Activated CD4-positive, alpha-beta memory T cell treated with anti-CD3 and anti-CD28 coated beads, Interleukin-2, amount 10 ng/mL, durations not matched to agents 7 days and 5 days (primary cell): Measurements from ENCODE around the gene PSME4. TPM values are rescaled to one million over a fixed set of nuclear protein-coding genes. Genes with fewer than 3 reads are reported as not detected.
"Not testable (repeated sequence)": the region's sequence is repeated elsewhere in the genome, so short reads cannot be mapped to it uniquely, and the experiment has no call there.

Source experiments
- CTCF ChIA-PET: fragments of 350-600 bp; sonication (Branson Sonifier 250); formaldehyde crosslinking; loops from one replicate; lab custom pipeline; 2021; ENCODE audit warnings: antibody characterized with exemption, inconsistent platforms; lab: Charles Lee
- POLR2A ChIA-PET: fragments of 350-600 bp; sonication (Branson Sonifier 250); formaldehyde crosslinking; loops from one replicate; lab custom pipeline; 2021; ENCODE audit warnings: antibody characterized with exemption; lab: Charles Lee
- DNase-seq: peaks from one replicate; pipeline ENCODE4 v3.0.0-alpha.2; 2020
- H3K27ac Mint-ChIP-seq: one replicate; pipeline ENCODE4 v1.8.0; 2021; ENCODE audit warnings: mild to moderate bottlenecking, mixed read lengths
- H3K27me3 Mint-ChIP-seq: one replicate; pipeline ENCODE4 v1.8.0; 2021; ENCODE audit warnings: mixed read lengths
- H3K36me3 Mint-ChIP-seq: one replicate; pipeline ENCODE4 v1.8.0; 2021; ENCODE audit warnings: low read depth, mixed read lengths
- H3K4me1 Mint-ChIP-seq: one replicate; pipeline ENCODE4 v1.8.0; 2021; ENCODE audit warnings: mixed read lengths
- H3K4me3 Mint-ChIP-seq: one replicate; pipeline ENCODE4 v1.8.0; 2021; ENCODE audit warnings: mild to moderate bottlenecking, mixed read lengths
- H3K9me3 Mint-ChIP-seq: one replicate; pipeline ENCODE4 v1.8.0; 2021; ENCODE audit warnings: mixed read lengths
- total RNA-seq, 2 experiments: library from RNA; stranded (reverse); gene quantifications; one replicate each; pipeline ENCODE4 v1.2.3, GENCODE V29; 2021

Gene PSME4
- total RNA-seq, 2 experiments from 2014 or later = 47.4 to 47.8 TPM

- Mint-ChIP-seq H3K4me1 (peaks cover 4% of the 10 kb centered on the region), H3K36me3 (no peaks in the 10 kb centered on the region), H3K27me3 (no peaks in the 10 kb centered on the region), H3K27ac (no peak overlapping the region), H3K9me3 (peaks cover 2% of the 10 kb centered on the region), H3K4me3 (no peak overlapping the region)
- DNase-seq = no peak
- CTCF ChIA-PET = interaction anchor here (0.6 kb wide), 1 partner anchor 30 kb away, joined by 3 read pairs; no protein-coding TSS in a partner anchor
- POLR2A ChIA-PET = interaction anchor here (1.8 kb wide), 1 partner anchor 64 kb away, joined by 3 read pairs; no protein-coding TSS in a partner anchor
Observed at GRCh38 chr2:53840580-53840979, 130.2 kb downstream of the PSME4 start.

DNA sequence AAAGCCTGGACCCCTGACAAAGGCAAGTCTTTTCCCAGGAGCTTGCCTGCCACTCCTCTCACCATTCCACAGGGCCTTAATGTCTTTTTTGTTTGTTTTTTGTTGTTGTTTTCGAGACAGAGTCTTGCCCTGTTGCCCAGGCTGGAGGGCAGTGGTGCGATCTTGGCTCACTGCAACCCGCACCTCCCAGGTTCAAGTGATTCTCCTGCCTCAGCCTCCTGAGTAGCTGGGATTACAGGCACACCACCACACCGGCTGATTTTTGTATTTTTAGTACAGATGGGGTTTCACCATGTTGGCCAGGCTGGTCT is 140.9 kb downstream of the PSME4 start:
- H3K27me3 Mint-ChIP-seq, POLR2A ChIA-PET, H3K9me3 Mint-ChIP-seq: not testable (repeated sequence)

DNA sequence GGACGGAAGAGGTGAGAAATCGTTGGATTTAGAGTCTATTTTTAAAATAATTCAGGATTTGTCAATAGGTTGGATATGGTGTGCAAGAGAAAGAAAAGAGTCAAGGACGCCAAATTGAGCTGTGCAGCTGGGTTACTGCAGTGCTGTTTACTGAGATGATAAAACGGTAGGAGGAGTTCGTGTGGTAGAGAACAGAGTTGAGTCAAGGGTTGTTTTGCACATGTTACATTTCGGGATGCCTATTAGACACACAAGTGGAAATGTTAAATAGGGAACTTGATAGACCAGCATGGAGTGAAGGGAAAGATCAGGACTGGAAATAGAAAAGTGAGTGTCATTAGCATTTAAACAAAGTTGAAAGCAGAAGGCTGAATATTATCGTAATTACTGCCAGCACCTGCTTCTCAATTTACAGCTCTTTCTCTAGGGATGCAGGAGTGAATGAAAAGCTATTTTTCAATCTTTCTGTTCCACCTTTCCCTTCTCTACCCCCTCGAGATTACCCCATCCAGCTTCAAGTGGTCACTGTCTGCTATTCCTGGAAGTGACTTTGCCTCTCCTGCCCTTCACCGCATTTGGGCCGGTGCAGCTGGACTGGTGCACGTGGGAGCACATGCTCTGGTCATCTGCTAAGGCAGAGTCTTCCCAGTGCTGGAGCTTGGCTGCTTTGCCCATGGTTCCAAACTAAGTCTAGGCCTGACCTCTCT is 141.4 kb downstream of the PSME4 start:
- ChIA-PET POLR2A (no interaction called here), CTCF (no interaction called here)
- Mint-ChIP-seq H3K4me3 (no peak overlapping the region), H3K9me3 (no peaks in the 10 kb centered on the region), H3K27me3 (no peaks in the 10 kb centered on the region), H3K4me1 (no peaks in the 10 kb centered on the region), H3K36me3 (peaks cover 8% of the 10 kb centered on the region), H3K27ac (no peak overlapping the region)
- DNase-seq = no peak

More for the DNA sequence above, 140.9 kb downstream of the PSME4 start:
- CTCF ChIA-PET, H3K36me3 Mint-ChIP-seq, H3K27ac Mint-ChIP-seq, H3K4me1 Mint-ChIP-seq, DNase-seq, H3K4me3 Mint-ChIP-seq: not testable (repeated sequence)

- ChIA-PET CTCF (no interaction called here), POLR2A (no interaction called here)
- Mint-ChIP-seq H3K27ac (no peak overlapping the region), H3K4me1 (no peaks in the 10 kb centered on the region), H3K4me3 (no peak overlapping the region), H3K9me3 (no peaks in the 10 kb centered on the region), H3K36me3 (no peaks in the 10 kb centered on the region), H3K27me3 (no peaks in the 10 kb centered on the region)
- no peak for DNase-seq
Observed at GRCh38 chr2:53828331-53828730, 142.5 kb downstream of the PSME4 start.

DNA sequence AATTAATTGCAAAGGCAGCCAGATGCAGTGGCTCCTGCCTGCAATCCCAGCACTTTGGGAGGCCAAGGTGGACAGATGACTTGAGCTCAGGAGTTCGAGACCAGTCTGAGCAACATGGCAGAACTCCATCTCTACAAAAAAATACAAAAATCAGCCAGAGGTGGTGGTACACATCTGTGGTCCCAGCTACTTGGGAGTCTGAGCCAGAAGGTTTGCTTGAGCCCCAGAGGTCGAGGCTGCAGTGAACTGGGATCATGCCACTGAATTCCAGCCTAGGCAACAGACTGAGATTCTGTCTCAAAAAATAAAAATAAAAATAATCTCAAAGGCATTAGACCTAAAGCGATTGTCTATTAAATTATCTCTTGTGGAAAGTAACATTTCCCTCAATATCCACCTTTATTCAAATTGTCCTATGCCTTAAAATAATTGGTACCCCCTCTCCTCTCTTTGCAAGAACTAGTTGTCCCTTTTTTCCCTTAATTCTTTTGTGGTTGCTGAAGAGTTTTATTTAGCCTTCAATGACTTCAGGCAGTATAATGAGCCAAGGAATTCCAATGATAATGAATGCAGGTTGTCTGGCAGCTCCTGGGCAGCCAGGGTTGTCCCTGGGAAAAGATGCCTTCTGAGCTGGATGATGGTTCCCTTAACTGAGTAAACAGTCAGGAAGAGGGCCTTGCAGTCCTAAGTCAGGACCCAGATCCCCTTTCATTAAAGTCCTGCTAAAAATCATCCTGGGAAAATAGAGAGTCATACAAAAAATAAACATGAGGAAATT is 143.2 kb downstream of the PSME4 start:
- Mint-ChIP-seq H3K4me3 (no peak overlapping the region), H3K9me3 (no peaks in the 10 kb centered on the region)
- POLR2A ChIA-PET = no interaction called here

GRCh38 chr2:53826587-53827397 is 144.0 kb downstream of the PSME4 start:
- ChIA-PET POLR2A (no interaction called here), CTCF (no interaction called here)
- no peak overlapping the region for H3K27ac Mint-ChIP-seq
- no peaks in the 10 kb centered on the region for H3K9me3 Mint-ChIP-seq
- no peak overlapping the region for H3K4me3 Mint-ChIP-seq
- H3K36me3 Mint-ChIP-seq = no peaks in the 10 kb centered on the region
- DNase-seq = no peak
- no peaks in the 10 kb centered on the region for H3K4me1 Mint-ChIP-seq
- H3K27me3 Mint-ChIP-seq = no peaks in the 10 kb centered on the region

More for the DNA sequence above, 143.2 kb downstream of the PSME4 start:
- no peaks in the 10 kb centered on the region for H3K27me3 Mint-ChIP-seq
- H3K4me1 Mint-ChIP-seq = no peaks in the 10 kb centered on the region
- H3K27ac Mint-ChIP-seq = no peak overlapping the region
- DNase-seq = no peak
- H3K36me3 Mint-ChIP-seq = no peaks in the 10 kb centered on the region
- CTCF ChIA-PET = no interaction called here

- no peak overlapping the region for H3K27ac Mint-ChIP-seq
- H3K9me3 Mint-ChIP-seq = no peaks in the 10 kb centered on the region
- H3K27me3 Mint-ChIP-seq = no peaks in the 10 kb centered on the region
- ChIA-PET CTCF (no interaction called here), POLR2A (no interaction called here)
- no peaks in the 10 kb centered on the region for H3K36me3 Mint-ChIP-seq
- no peak overlapping the region for H3K4me3 Mint-ChIP-seq
- no peaks in the 10 kb centered on the region for H3K4me1 Mint-ChIP-seq
- no peak for DNase-seq
Observed at GRCh38 chr2:53826030-53826410, 144.8 kb downstream of the PSME4 start.

- H3K9me3 Mint-ChIP-seq, H3K36me3 Mint-ChIP-seq, H3K4me3 Mint-ChIP-seq, H3K27me3 Mint-ChIP-seq, POLR2A ChIA-PET, H3K4me1 Mint-ChIP-seq, H3K27ac Mint-ChIP-seq: not testable (repeated sequence)
- DNase-seq = peak; percentile 21
- CTCF ChIA-PET = interaction anchor here (0.7 kb wide), 1 partner anchor 52 kb away, joined by 4 read pairs; no protein-coding TSS in a partner anchor
Observed at GRCh38 chr2:53823639-53824038, 147.2 kb downstream of the PSME4 start.

- ChIA-PET CTCF (no interaction called here), POLR2A (no interaction called here)
- Mint-ChIP-seq H3K4me1 (no peaks in the 10 kb centered on the region), H3K27ac (no peak overlapping the region), H3K27me3 (no peaks in the 10 kb centered on the region), H3K36me3 (peaks cover 12% of the 10 kb centered on the region), H3K9me3 (no peaks in the 10 kb centered on the region), H3K4me3 (no peak overlapping the region)
- DNase-seq = no peak
Observed at GRCh38 chr2:53821810-53822209, 149.0 kb downstream of the PSME4 start.

DNA sequence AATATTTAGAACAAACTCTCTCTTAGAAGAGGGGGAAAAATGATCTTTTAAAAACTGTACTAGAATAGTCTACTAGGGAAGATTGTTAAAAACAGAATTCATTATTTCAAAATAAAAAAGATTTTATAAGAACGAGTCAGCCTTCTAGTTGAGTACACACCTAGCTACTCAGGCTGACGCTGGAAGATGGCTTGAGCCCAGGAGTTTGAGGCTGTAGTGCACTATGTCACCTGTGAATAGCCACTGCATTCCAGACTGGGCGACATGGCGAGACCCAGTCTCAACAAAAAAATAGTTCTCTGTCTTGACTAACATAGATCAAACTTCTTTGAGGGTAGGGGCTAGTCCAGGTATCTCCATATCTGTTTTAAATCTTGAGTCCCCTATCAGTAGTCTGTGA is 150.1 kb downstream of the PSME4 start:
- Mint-ChIP-seq H3K9me3 (no peaks in the 10 kb centered on the region), H3K4me1 (no peaks in the 10 kb centered on the region), H3K27me3 (no peaks in the 10 kb centered on the region), H3K36me3 (peaks cover 19% of the 10 kb centered on the region), H3K4me3 (no peak overlapping the region), H3K27ac (no peak overlapping the region)
- POLR2A ChIA-PET = no interaction called here
- CTCF ChIA-PET = no interaction called here
- DNase-seq = no peak

DNA sequence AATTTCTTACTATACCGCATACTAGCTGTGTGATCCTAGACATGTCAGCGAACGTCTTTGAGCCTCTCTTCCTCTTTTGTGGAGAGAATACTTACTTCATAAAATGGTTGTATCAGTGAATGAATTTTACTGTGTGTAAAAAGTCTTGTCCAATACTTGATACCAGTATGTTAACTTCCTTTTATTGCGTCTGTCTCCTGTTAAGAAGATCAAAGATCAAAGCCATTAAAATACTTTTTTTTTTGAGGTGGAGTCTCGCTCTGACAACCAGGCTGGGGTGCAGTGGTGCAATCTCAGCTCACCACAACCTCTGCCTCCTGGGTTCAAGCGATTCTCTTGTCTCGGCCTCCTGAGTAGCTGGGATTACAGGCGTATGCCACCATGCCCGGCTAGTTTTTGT is 150.7 kb downstream of the PSME4 start:
- POLR2A ChIA-PET = no interaction called here
- H3K27ac Mint-ChIP-seq = no peak overlapping the region
- peaks cover 25% of the 10 kb centered on the region for H3K36me3 Mint-ChIP-seq
- H3K27me3 Mint-ChIP-seq = no peaks in the 10 kb centered on the region
- no peaks in the 10 kb centered on the region for H3K4me1 Mint-ChIP-seq
- no peaks in the 10 kb centered on the region for H3K9me3 Mint-ChIP-seq
- no peak overlapping the region for H3K4me3 Mint-ChIP-seq
- DNase-seq = no peak
- CTCF ChIA-PET = no interaction called here

DNA sequence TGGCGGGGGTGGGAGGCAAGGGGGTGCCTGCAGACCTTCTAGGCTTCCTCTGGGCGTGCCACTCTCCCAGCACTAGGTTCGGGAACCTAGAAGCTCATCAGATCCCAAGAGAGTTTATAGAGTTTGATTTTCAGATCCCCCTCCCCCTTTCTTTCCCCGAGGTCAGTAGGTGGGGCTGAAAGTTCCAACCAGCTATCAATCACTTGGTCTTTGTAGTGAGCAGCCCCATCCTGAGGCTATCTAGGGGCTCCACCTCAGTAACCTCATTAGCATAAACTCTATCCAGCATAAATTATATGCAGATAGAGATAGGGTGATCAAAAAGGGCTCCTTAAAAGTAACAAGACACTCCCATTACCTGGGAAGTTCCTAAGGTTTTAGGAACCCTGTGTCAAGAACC is 151.2 kb downstream of the PSME4 start:
- Mint-ChIP-seq H3K36me3 (peaks cover 25% of the 10 kb centered on the region), H3K9me3 (no peaks in the 10 kb centered on the region), H3K4me3 (no peak overlapping the region), H3K27ac (no peak overlapping the region), H3K27me3 (no peaks in the 10 kb centered on the region), H3K4me1 (no peaks in the 10 kb centered on the region)
- CTCF ChIA-PET = interaction anchor here (0.6 kb wide), 1 partner anchor 310 kb away, joined by 3 read pairs; no protein-coding TSS in a partner anchor
- DNase-seq = no peak
- POLR2A ChIA-PET = no interaction called here

DNA sequence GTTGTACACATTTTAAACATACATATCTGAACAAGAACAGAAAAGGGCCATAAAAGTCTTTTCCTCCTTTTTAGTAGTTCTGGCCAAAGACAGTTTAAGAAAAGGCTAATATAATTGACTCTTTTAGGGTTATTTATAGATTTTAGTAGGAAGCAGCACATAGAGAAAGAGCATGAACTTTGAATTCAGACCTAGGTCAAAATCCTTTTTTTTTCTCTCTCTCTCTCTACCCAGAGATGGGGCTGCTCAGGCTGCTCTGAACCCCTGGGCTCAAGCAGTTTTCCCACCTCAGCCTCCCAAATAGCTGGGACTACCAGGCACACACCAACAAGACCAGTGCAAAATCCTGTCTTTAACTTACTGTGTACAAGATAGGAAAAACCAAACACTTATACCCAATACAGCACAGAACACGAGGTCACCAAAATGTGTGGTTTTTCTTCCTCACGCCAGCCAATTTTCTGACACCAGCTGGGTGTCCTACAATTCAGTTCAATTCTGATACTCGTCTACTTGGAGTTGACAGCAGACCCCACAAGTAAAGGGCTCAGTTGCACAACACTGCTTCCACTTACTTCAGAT is 151.8 kb downstream of the PSME4 start:
- CTCF ChIA-PET = interaction anchor here (0.6 kb wide), 2 partner anchors 48 to 310 kb away, joined by 3 to 4 read pairs; no protein-coding TSS in a partner anchor
- Mint-ChIP-seq H3K36me3 (peaks cover 25% of the 10 kb centered on the region), H3K9me3 (no peaks in the 10 kb centered on the region), H3K4me1 (no peaks in the 10 kb centered on the region), H3K27me3 (no peaks in the 10 kb centered on the region), H3K27ac (no peak overlapping the region), H3K4me3 (no peak overlapping the region)
- no peak for DNase-seq
- POLR2A ChIA-PET = no interaction called here
